PC-3 (cell line): ENCODE data around the gene CDH6. TPM values are rescaled to one million over a fixed set of nuclear protein-coding genes. Genes with fewer than 3 reads are reported as not detected.

Source experiments
- ATAC-seq: fragments of 200-7000 bp; cut with Tn5 transposase; 2 replicates; pipeline ENCODE4 v1.9.1; 2020; ENCODE audit warnings: mild to moderate bottlenecking, moderate library complexity
- BruUV-seq: library from RNA; stranded (reverse); fragments of 400-500 nt; replicated peaks from 2 replicates; lab custom pipeline; 2021; lab: Mats Ljungman, UMichigan
- CTCF ChIA-PET: fragments of 300-600 bp; sonication (Branson Sonifier 250); formaldehyde crosslinking; loops from one replicate; lab custom pipeline; 2022; ENCODE audit warnings: antibody characterized with exemption; lab: Charles Lee
- POLR2A ChIA-PET: fragments of 300-600 bp; sonication (Branson Sonifier 250); formaldehyde crosslinking; loops from one replicate; lab custom pipeline; 2022; ENCODE audit warnings: antibody characterized with exemption; ENCODE audit not compliant: unreplicated experiment; lab: Charles Lee
- DNase-seq: peaks from one replicate; pipeline ENCODE4 v3.0.0-alpha.2; 2015
- H2AFZ ChIP-seq: fragments of 300-600 bp; sonication (generic); 2 replicates; pipeline ENCODE4 v1.6.0; 2016; ENCODE audit warnings: antibody characterized with exemption, low read length
- H3F3A ChIP-seq: fragments of 300-600 bp; sonication (generic); one replicate; pipeline ENCODE4 v1.6.0; 2017; ENCODE audit warnings: antibody characterized with exemption, low read length, control low read depth, mild to moderate bottlenecking; ENCODE audit not compliant: unreplicated experiment
- H3K27ac ChIP-seq: fragments of 300-600 bp; sonication (generic); 2 replicates; pipeline ENCODE4 v1.5.1; 2016; ENCODE audit warnings: mild to moderate bottlenecking, low read length
- H3K27me3 ChIP-seq: fragments of 300-600 bp; sonication (generic); 2 replicates; pipeline ENCODE4 v1.6.1; 2016; ENCODE audit warnings: low read length, mixed read lengths
- H3K36me3 ChIP-seq: fragments of 300-600 bp; sonication (generic); 2 replicates; pipeline ENCODE4 v1.6.1; 2016; ENCODE audit warnings: low read depth, mixed run types, low read length, mixed read lengths
- H3K4me1 ChIP-seq: fragments of 300-600 bp; sonication (generic); 2 replicates; pipeline ENCODE4 v1.5.1; 2016; ENCODE audit warnings: low read length; ENCODE audit not compliant: insufficient read depth
- H3K4me2 ChIP-seq: fragments of 300-600 bp; sonication (generic); 2 replicates; pipeline ENCODE4 v1.6.0; 2016; ENCODE audit warnings: low read length
- H3K4me3 ChIP-seq: fragments of 300-600 bp; sonication (generic); 2 replicates; pipeline ENCODE4 v1.5.1; 2016; ENCODE audit warnings: mild to moderate bottlenecking, low read length, mixed read lengths
- H3K79me2 ChIP-seq: fragments of 300-600 bp; sonication (generic); 2 replicates; pipeline ENCODE4 v1.6.1; 2017; ENCODE audit warnings: low read length, mixed read lengths
- H3K9ac ChIP-seq: fragments of 300-600 bp; sonication (generic); 2 replicates; pipeline ENCODE4 v1.6.0; 2016; ENCODE audit warnings: mild to moderate bottlenecking, low read length
- H3K9me2 ChIP-seq: fragments of 300-600 bp; sonication (generic); replicated peaks from 2 replicates; pipeline ENCODE4 v1.6.1; 2016; ENCODE audit warnings: mixed run types, low read length, mixed read lengths
- H3K9me3 ChIP-seq: fragments of 300-600 bp; sonication (generic); 2 replicates; pipeline ENCODE4 v1.6.1; 2016; ENCODE audit warnings: low read length, mixed read lengths
- H4K20me1 ChIP-seq: fragments of 300-600 bp; sonication (generic); 2 replicates; pipeline ENCODE4 v1.6.1; 2016; ENCODE audit warnings: low read length, mixed read lengths
- CTCF ChIP-seq: fragments of 300-600 bp; sonication (generic); conservative IDR thresholded peaks from 2 replicates; pipeline ENCODE4 v1.5.1; 2017; ENCODE audit warnings: antibody characterized with exemption, low read depth, mild to moderate bottlenecking, low read length
- EZH2 ChIP-seq: fragments of 300-600 bp; sonication (generic); IDR thresholded peaks from one replicate; pipeline ENCODE4 v1.6.1; 2017; ENCODE audit warnings: antibody characterized with exemption, mild to moderate bottlenecking, low read length; ENCODE audit not compliant: unreplicated experiment
- EZH2phosphoT487 ChIP-seq: fragments of 300-600 bp; sonication (generic); IDR thresholded peaks from 2 replicates; pipeline ENCODE4 v1.6.1; 2018; ENCODE audit warnings: mild to moderate bottlenecking, antibody characterized with exemption, low read length, borderline replicate concordance
- intact Hi-C: fragments of 100-400 bp; cut with micrococcal nuclease; formaldehyde crosslinking; loops from 2 replicates; pipeline ENCODE4 v1.9.0; 2023
- total RNA-seq: library from RNA; depleted of rRNA; stranded (reverse); fragments of >200 nt; gene quantifications from 2 replicates; pipeline ENCODE4 v1.2.3, GENCODE V29; 2014

The CDH6 gene
- total RNA-seq, 1 experiment from 2014 or later: 1.9 TPM

GRCh38 chr5:31211098-31211497, 17.6 kb downstream of the CDH6 start:
- no TSS peak for BruUV-seq
- H3K4me1 ChIP-seq: no peaks in the 10 kb centered on the region
- no peak for ATAC-seq
- POLR2A ChIA-PET: no interaction called here
- no peaks in the 10 kb centered on the region for H3K9me3 ChIP-seq
- H3K27ac ChIP-seq: no peak overlapping the region
- no peak overlapping the region for H3K4me2 ChIP-seq
- H3K79me2 ChIP-seq: no peaks in the 10 kb centered on the region
- no peak overlapping the region for H3K4me3 ChIP-seq
- no peaks in the 10 kb centered on the region for H3F3A ChIP-seq
- intact Hi-C loops: no loop called here
- DNase-seq: no peak
- no peaks in the 10 kb centered on the region for H3K9me2 ChIP-seq
- TF ChIP-seq CTCF (no peak), EZH2phosphoT487 (no peak), EZH2 (no peak)
- H3K36me3 ChIP-seq: no peaks in the 10 kb centered on the region
- H4K20me1 ChIP-seq: no peaks in the 10 kb centered on the region
- CTCF ChIA-PET: no interaction called here
- H2AFZ ChIP-seq: no peak overlapping the region
- H3K27me3 ChIP-seq: peaks cover 62% of the 10 kb centered on the region
- no peak overlapping the region for H3K9ac ChIP-seq

GRCh38 chr5:31213257-31213656, 19.8 kb downstream of the CDH6 start:
- no peak for DNase-seq
- no TSS peak for BruUV-seq
- Histone ChIP-seq H3K36me3 (no peaks in the 10 kb centered on the region), H3K4me2 (no peak overlapping the region), H4K20me1 (no peaks in the 10 kb centered on the region), H3K27ac (no peak overlapping the region), H3K79me2 (no peaks in the 10 kb centered on the region), H3K27me3 (peaks cover 49% of the 10 kb centered on the region), H3F3A (no peaks in the 10 kb centered on the region), H3K9me2 (no peaks in the 10 kb centered on the region), H2AFZ (no peak overlapping the region), H3K9me3 (no peaks in the 10 kb centered on the region), H3K4me3 (no peak overlapping the region), H3K9ac (no peak overlapping the region), H3K4me1 (no peaks in the 10 kb centered on the region)
- ChIA-PET POLR2A (no interaction called here), CTCF (no interaction called here)
- TF ChIP-seq EZH2phosphoT487 (no peak), EZH2 (no peak), CTCF (no peak)
- intact Hi-C loops: no loop called here
- no peak for ATAC-seq

GRCh38 chr5:31213705-31214121, 20.2 kb downstream of the CDH6 start:
- no peaks in the 10 kb centered on the region for H3K36me3 ChIP-seq
- BruUV-seq: no TSS peak
- no peak overlapping the region for H3K27ac ChIP-seq
- H3K4me1 ChIP-seq: no peaks in the 10 kb centered on the region
- H3K79me2 ChIP-seq: no peaks in the 10 kb centered on the region
- H3K4me3 ChIP-seq: no peak overlapping the region
- H4K20me1 ChIP-seq: no peaks in the 10 kb centered on the region
- DNase-seq (no peak), ATAC-seq (no peak)
- TF ChIP-seq CTCF (no peak), EZH2phosphoT487 (no peak), EZH2 (no peak)
- ChIA-PET CTCF (no interaction called here), POLR2A (no interaction called here)
- intact Hi-C loops: no loop called here
- H3F3A ChIP-seq: no peaks in the 10 kb centered on the region
- H3K27me3 ChIP-seq: peaks cover 48% of the 10 kb centered on the region
- H3K9me3 ChIP-seq: no peaks in the 10 kb centered on the region
- no peak overlapping the region for H3K4me2 ChIP-seq
- H2AFZ ChIP-seq: no peak overlapping the region
- no peaks in the 10 kb centered on the region for H3K9me2 ChIP-seq
- no peak overlapping the region for H3K9ac ChIP-seq
